Activated naive CD8-positive, alpha-beta T cell (primary cell): ENCODE data around the gene ATF1.
"Not testable (repeated sequence)": the region's sequence is repeated elsewhere in the genome, so short reads cannot be mapped to it uniquely, and the experiment has no call there.

Source experiments
- H3K27ac Mint-ChIP-seq: one replicate; pipeline ENCODE4 v1.8.0; 2021; ENCODE audit warnings: mixed read lengths
- H3K27me3 Mint-ChIP-seq: one replicate; pipeline ENCODE4 v1.8.0; 2021; ENCODE audit warnings: mixed read lengths
- H3K36me3 Mint-ChIP-seq: one replicate; pipeline ENCODE4 v1.8.0; 2021; ENCODE audit warnings: mixed read lengths
- H3K4me1 Mint-ChIP-seq: one replicate; pipeline ENCODE4 v1.8.0; 2021; ENCODE audit warnings: low read depth, mixed read lengths
- H3K4me3 Mint-ChIP-seq: one replicate; pipeline ENCODE4 v1.8.0; 2021; ENCODE audit warnings: mild to moderate bottlenecking, mixed read lengths
- H3K9me3 Mint-ChIP-seq: one replicate; pipeline ENCODE4 v1.8.0; 2021; ENCODE audit warnings: low read depth, mixed read lengths

Gene ATF1

GRCh38 chr12:50775251-50775650 is 11.3 kb downstream of the ATF1 start:
- Mint-ChIP-seq H3K27me3 (no peaks in the 10 kb centered on the region), H3K27ac (no peak overlapping the region), H3K9me3 (no peaks in the 10 kb centered on the region), H3K4me1 (peaks cover 29% of the 10 kb centered on the region), H3K4me3 (no peak overlapping the region), H3K36me3 (peaks cover 10% of the 10 kb centered on the region)

DNA sequence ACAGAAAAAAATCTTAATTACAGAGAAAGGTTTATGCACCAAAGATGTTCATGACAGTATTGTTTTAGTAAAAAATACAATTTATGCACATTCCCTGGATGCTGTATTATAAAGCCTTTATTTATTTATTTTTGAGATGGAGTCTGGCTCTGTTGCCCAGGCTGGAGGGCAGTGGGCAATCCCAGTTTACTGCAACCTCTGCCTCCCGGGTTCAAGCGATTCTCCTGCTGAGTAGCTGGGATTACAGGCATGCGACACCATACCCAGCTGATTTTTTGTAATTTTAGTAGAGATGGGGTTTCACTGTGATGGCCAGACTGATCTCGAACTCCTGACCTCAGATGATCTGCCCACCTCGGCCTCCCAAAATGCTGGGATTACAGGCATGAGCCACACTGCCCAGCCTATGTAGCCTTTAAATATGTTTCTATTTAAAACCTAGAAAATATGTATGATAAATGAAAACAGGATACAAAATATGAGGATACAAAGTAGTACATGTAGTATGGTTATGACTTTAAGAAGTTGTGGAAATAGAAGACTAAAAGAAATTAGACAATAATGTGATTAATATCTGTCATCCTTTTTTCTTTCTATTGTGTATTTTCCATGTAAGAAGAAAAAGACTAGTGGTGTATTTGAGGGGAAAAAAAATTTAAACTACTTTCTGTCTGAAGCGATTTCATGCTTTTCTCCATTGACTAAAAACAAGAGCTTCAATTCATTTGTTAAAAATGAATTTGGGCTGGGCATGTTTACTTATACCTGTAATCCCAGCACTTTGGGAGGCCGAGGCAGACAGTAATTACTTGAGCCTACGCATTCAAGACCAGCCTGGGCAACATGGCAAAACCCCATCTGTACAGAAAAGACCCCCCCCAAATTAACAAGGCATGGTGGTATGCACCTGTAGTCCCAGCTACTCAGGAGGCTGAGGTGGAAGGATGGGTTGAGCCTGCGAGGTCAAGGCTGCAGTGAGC is 13.1 kb downstream of the ATF1 start:
- peaks cover 10% of the 10 kb centered on the region for H3K36me3 Mint-ChIP-seq
- H3K4me3 Mint-ChIP-seq, result no peak overlapping the region

DNA sequence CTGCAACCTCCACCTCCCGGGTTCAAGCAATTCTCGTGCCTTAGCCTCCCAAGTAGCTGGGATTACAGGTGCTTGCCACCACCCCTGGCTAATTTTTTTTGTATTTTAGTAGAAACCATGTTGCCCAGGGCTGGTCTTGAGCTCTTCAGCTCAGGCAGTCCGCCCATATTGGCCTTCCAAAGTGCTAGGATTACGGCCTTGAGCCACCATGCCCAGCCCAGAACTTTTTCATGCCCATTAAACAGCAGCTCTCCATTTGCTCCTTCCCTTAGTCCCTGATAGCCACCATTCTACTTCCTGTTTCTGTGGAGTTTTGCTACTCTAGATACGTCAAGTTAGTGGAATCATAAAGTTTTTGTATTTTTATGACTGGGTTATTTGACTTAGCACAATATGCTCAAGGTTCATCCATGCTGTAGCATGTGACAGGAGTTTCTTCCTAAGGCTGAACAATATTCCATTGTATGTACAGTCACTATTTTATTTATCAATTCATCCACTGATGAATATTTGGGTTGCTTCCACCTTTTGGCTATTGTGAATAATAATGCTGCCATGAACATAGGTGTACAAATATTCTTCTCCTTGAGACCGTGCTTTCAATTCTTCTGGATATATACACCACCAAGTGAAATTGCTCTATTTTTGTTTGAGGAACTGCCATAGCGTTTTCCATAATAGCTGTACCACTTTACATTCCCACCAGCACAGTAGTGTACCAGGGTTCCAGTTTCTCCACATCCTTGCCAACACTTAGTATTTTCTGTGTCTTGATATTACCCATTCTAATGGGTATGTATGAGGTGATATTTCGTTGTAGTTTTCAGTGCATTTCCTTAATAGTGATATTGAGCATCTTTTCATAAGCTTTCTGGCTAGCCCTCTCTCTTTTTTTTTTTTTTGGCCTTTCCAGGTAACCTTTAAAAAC is 15.0 kb downstream of the ATF1 start:
- H3K27me3 Mint-ChIP-seq, result no peaks in the 10 kb centered on the region
- no peak overlapping the region for H3K27ac Mint-ChIP-seq
- H3K4me1 Mint-ChIP-seq, result peaks cover 24% of the 10 kb centered on the region
- peaks cover 4% of the 10 kb centered on the region for H3K36me3 Mint-ChIP-seq
- H3K9me3 Mint-ChIP-seq, result no peaks in the 10 kb centered on the region
- no peak overlapping the region for H3K4me3 Mint-ChIP-seq

More for the DNA sequence above, 13.1 kb downstream of the ATF1 start:
- H3K9me3 Mint-ChIP-seq, result no peaks in the 10 kb centered on the region
- no peaks in the 10 kb centered on the region for H3K27me3 Mint-ChIP-seq
- H3K4me1 Mint-ChIP-seq, result peaks cover 28% of the 10 kb centered on the region
- H3K27ac Mint-ChIP-seq, result no peak overlapping the region

- Mint-ChIP-seq H3K27ac (no peak overlapping the region), H3K27me3 (no peaks in the 10 kb centered on the region), H3K4me1 (peaks cover 29% of the 10 kb centered on the region), H3K36me3 (peaks cover 4% of the 10 kb centered on the region), H3K9me3 (no peaks in the 10 kb centered on the region), H3K4me3 (no peak overlapping the region)
These were observed 16.1 kb downstream of the ATF1 start for GRCh38 chr12:50780013-50780412.

DNA sequence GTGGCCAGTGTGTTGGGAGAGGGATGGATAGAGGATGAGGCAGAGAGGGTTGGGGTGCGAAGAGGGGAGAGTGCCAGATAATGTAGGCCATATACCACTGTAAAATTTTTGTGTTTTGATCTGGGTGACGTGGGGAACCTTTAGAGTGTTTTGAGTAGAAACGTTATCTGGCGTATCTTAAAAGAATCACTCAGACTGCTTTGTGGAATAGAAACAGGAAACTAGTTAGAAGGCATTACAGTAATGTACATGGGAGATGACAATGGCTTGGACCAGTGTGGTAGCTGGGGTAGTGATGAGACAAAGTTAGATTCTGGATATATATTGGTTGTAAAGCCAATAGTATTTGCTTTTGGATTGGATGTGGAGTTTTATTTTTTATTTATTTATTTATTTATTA is 20.6 kb downstream of the ATF1 start:
- Mint-ChIP-seq H3K27ac (no peak overlapping the region), H3K27me3 (no peaks in the 10 kb centered on the region), H3K4me3 (no peak overlapping the region), H3K4me1 (peaks cover 11% of the 10 kb centered on the region), H3K36me3 (peaks cover 12% of the 10 kb centered on the region), H3K9me3 (no peaks in the 10 kb centered on the region)

DNA sequence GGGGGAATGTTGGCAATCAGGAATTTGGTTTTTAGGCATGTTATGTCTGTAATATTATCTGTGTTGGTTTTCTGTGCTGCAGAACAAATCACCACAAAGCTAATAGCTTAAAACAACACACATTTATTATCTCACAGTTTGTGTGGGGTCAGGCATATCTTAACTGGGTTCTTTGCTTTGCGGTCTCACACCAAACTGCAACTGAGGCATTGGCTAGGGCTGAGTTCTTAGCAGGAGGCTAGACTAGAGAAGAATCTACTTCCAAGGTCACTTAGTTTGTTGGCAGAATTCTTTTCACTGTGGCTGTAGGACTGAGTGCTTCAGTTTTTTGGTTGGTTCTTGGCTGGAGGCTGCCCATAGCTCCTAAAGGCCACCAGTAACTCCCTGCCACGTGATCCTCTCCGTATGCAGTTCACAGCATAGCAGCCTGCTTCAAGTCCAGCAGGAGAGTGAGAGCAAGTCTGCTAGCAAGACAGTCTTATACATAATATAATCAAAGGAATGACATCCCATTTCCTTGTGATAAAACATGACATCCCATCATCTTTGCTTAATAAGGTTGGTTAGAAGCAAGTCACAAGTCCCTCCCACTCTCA is 21.6 kb downstream of the ATF1 start:
- Mint-ChIP-seq H3K27ac (no peak overlapping the region), H3K9me3 (no peaks in the 10 kb centered on the region), H3K4me3 (no peak overlapping the region), H3K36me3 (peaks cover 14% of the 10 kb centered on the region), H3K4me1 (peaks cover 13% of the 10 kb centered on the region), H3K27me3 (no peaks in the 10 kb centered on the region)

DNA sequence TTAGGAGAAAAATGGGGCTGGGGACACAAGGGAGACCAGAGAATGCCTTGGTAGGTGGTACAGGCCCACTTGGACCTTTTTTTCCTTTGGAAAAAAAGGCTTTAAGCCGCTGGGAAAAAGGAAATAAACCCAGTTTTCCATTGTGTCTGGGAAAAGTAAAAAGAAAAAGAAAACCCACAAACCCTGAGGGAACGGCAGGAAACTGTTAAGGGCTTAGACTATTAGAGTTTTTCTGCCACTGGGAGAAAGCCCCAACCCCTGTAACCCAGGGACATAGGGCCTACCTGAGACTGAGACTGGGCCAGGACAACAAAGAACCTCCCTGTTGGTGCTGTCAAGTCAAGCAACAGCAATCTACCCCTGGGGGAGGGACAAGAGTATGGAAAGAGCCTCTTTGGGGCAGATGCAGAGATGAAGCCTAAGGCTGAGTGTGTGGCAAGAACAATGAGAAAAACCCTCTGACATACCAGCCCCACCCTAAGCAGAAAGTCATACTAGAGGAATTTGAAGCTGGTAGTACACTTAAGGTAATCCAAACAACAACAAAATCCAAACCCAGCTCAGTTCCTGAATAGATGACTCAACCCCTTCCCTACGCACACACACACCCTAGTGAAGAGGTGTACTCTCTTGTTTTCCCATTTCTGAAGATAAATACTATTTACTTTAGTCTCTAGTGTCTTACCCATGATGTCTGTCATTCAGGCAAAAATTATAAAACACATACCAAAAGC is 22.8 kb downstream of the ATF1 start:
- Mint-ChIP-seq H3K27me3 (no peaks in the 10 kb centered on the region), H3K36me3 (peaks cover 19% of the 10 kb centered on the region), H3K4me1 (peaks cover 21% of the 10 kb centered on the region), H3K27ac (no peak overlapping the region), H3K9me3 (no peaks in the 10 kb centered on the region), H3K4me3 (no peak overlapping the region)

DNA sequence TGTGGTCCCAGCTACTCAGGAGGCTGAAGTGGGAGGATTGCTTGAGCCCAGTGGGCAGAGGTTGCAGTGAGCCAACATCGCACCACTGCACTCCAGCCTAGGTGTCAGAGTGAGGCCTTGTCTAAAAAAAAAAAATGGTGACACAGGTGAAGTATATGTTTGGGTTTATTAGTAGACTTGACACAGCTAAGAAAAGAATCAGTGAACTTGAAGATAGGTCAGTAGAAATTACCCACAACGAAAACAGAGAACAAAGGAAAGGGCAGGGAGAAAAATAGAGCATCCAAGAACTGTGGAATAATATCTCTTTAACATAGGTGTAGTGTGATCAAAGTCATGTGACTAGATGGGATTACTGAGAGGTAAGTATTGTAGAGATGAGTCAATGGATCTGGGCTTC is 23.7 kb downstream of the ATF1 start:
- Mint-ChIP-seq H3K36me3 (peaks cover 17% of the 10 kb centered on the region), H3K27ac (no peak overlapping the region), H3K4me1 (peaks cover 23% of the 10 kb centered on the region), H3K27me3 (no peaks in the 10 kb centered on the region), H3K4me3 (no peak overlapping the region), H3K9me3 (no peaks in the 10 kb centered on the region)

DNA sequence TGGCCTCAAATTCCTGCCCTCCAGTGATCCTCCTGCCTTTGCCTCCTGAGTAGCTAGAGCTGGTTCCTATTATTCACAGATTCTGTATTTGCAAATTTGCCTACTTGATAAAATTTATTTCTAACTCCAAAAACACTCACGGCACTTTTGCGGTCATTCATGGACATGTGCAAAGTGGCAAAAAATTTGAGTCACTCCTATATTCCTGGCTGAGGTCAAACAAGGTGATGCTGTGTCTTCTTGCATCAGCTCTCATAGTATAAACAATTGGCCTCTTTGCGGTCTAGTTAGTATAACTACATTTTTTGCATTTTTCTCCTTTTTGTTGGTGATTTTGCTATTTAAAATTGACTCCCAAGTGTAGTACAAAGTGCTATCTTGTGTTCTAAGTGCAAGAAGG is 24.7 kb downstream of the ATF1 start:
- H3K9me3 Mint-ChIP-seq, result no peaks in the 10 kb centered on the region
- no peak overlapping the region for H3K4me3 Mint-ChIP-seq
- H3K36me3 Mint-ChIP-seq, result peaks cover 17% of the 10 kb centered on the region
- no peak overlapping the region for H3K27ac Mint-ChIP-seq
- H3K27me3 Mint-ChIP-seq, result no peaks in the 10 kb centered on the region
- peaks cover 23% of the 10 kb centered on the region for H3K4me1 Mint-ChIP-seq

GRCh38 chr12:50790081-50790480 is 26.2 kb downstream of the ATF1 start:
- Mint-ChIP-seq H3K27me3 (no peaks in the 10 kb centered on the region), H3K4me3 (no peak overlapping the region), H3K9me3 (no peaks in the 10 kb centered on the region), H3K27ac (no peak overlapping the region), H3K4me1 (peaks cover 17% of the 10 kb centered on the region), H3K36me3 (peaks cover 17% of the 10 kb centered on the region)

DNA sequence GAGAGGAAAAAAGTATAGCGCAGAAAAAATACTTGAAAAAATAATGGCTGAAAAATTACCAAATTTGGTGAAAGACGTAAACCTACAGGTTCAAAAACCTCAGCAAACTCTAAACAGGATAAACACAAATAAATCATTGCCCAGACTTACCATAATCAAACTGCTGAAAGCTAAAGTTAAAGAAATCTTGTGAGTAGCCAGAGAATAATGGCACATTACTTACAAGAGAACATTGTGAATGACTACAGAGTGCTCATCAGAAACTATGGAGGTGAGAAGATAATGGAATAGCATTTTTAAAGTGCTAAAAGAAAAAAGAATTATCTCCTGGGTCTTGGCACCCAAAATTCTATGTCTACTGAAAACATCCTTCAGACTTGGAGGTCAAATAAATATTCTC is 36.0 kb downstream of the ATF1 start:
- H3K36me3 Mint-ChIP-seq, result peaks cover 32% of the 10 kb centered on the region
- H3K27ac Mint-ChIP-seq, result no peak overlapping the region
- H3K4me1 Mint-ChIP-seq, result peaks cover 2% of the 10 kb centered on the region
- no peaks in the 10 kb centered on the region for H3K27me3 Mint-ChIP-seq
- no peak overlapping the region for H3K4me3 Mint-ChIP-seq
- peaks cover 6% of the 10 kb centered on the region for H3K9me3 Mint-ChIP-seq

GRCh38 chr12:50803230-50803875 is 39.5 kb downstream of the ATF1 start:
- Mint-ChIP-seq H3K36me3 (peaks cover 23% of the 10 kb centered on the region), H3K27me3 (no peaks in the 10 kb centered on the region), H3K4me3 (no peak overlapping the region), H3K27ac (no peak overlapping the region), H3K9me3 (peaks cover 6% of the 10 kb centered on the region), H3K4me1 (peaks cover 2% of the 10 kb centered on the region)

GRCh38 chr12:50806176-50806575 is 42.3 kb downstream of the ATF1 start:
- Mint-ChIP-seq H3K27me3 (no peaks in the 10 kb centered on the region), H3K27ac (no peak overlapping the region), H3K4me3 (no peak overlapping the region), H3K36me3 (peaks cover 9% of the 10 kb centered on the region), H3K9me3 (no peaks in the 10 kb centered on the region), H3K4me1 (peaks cover 2% of the 10 kb centered on the region)

- H3K27me3 Mint-ChIP-seq, H3K4me1 Mint-ChIP-seq, H3K27ac Mint-ChIP-seq, H3K36me3 Mint-ChIP-seq, H3K4me3 Mint-ChIP-seq, H3K9me3 Mint-ChIP-seq: not testable (repeated sequence)
These were observed 45.2 kb downstream of the ATF1 start for GRCh38 chr12:50809131-50809530.
